HCT116 (cell line): Measurements from ENCODE around the gene FA2H. TPM values are rescaled to one million over a fixed set of nuclear protein-coding genes. Genes with fewer than 3 reads are reported as not detected.

Source experiments
- ATAC-seq: fragments of 200-7000 bp; cut with Tn5 transposase; 2 replicates; pipeline ENCODE4 v1.9.1; 2020; ENCODE audit warnings: mild to moderate bottlenecking, moderate library complexity
- BruUV-seq: library from RNA; stranded (reverse); fragments of 400-500 nt; replicated peaks from 2 replicates; lab custom pipeline; 2021; lab: Mats Ljungman, UMichigan
- CTCF ChIA-PET: fragments of 300-600 bp; sonication (Branson Sonifier 250); formaldehyde crosslinking; loops from one replicate; lab custom pipeline; 2021; ENCODE audit warnings: antibody characterized with exemption; lab: Charles Lee
- POLR2A ChIA-PET: fragments of 300-600, 350-600 bp; sonication (Branson Sonifier 250); formaldehyde crosslinking; loops from one replicate; lab custom pipeline; 2021; ENCODE audit warnings: antibody characterized with exemption; lab: Charles Lee
- RAD21 ChIA-PET, 2 experiments: fragments of 300-600 bp; sonication (Branson Sonifier 250); formaldehyde crosslinking; loops; one replicate each; lab custom pipeline; 2023; ENCODE audit warnings: low total read pairs in 2 of 2; ENCODE audit not compliant: uncharacterized antibody in 2 of 2, unreplicated experiment in 2 of 2, low non-redundant PET in 1 of 2; lab: Charles Lee
- DNase-seq: peaks from one replicate; pipeline ENCODE4 v3.0.0-alpha.2; 2010; ENCODE audit warnings: low read depth, low spot score
- H2AFZ ChIP-seq: fragments of 200-600 bp; shearing (Covaris generic), sonication (generic); 2 replicates; pipeline ENCODE4 v1.6.1; 2017; ENCODE audit warnings: low read depth, mixed run types, mixed read lengths, antibody characterized with exemption, low read length; ENCODE audit not compliant: poor library complexity, severe bottlenecking
- H3K27ac ChIP-seq: 2 replicates; pipeline ENCODE4 v1.5.1; 2012; ENCODE audit warnings: low read depth, low read length
- H3K27me3 ChIP-seq: fragments of 200-600 bp; sonication (generic); 2 replicates; pipeline ENCODE4 v1.6.1; 2016; ENCODE audit warnings: mixed run types, low read length, mixed read lengths; ENCODE audit not compliant: insufficient read depth
- H3K36me3 ChIP-seq, 2 experiments: fragments of 200-500 bp in 1 of 2; fragments of 200-600 bp in 1 of 2; sonication (Bioruptor generic) in 1 of 2; sonication (generic) in 1 of 2; 2 replicates each; pipeline versions ENCODE4 v1.5.1 to v1.6.1; 2014 to 2016; ENCODE audit warnings: low read length in 2 of 2, inconsistent platforms in 1 of 2, mixed read lengths in 1 of 2, mixed run types in 1 of 2; ENCODE audit not compliant: insufficient read depth in 2 of 2, control insufficient read depth in 1 of 2
- H3K4me1 ChIP-seq, 2 experiments: fragments of 200-600 bp in 1 of 2; sonication (generic) in 1 of 2; 2 replicates each; pipeline versions ENCODE4 v1.5.1 to v1.6.1; 2012 to 2017; ENCODE audit warnings: low read length in 2 of 2, inconsistent platforms in 1 of 2, mild to moderate bottlenecking in 1 of 2, mixed read lengths in 1 of 2, mixed run types in 1 of 2, moderate library complexity in 1 of 2; ENCODE audit not compliant: insufficient read depth in 2 of 2, control insufficient read depth in 1 of 2
- H3K4me2 ChIP-seq: fragments of 200-600 bp; sonication (generic); 2 replicates; pipeline ENCODE4 v1.6.1; 2017; ENCODE audit warnings: mixed run types, low read length, mixed read lengths
- H3K4me3 ChIP-seq, 2 experiments: fragments of 200-600 bp in 1 of 2; sonication (generic) in 1 of 2; replicated peaks in 1 of 2; 2 replicates each; pipeline ENCODE4 v1.5.1; 2011 to 2016; ENCODE audit warnings: low read length in 2 of 2, control low read depth in 1 of 2, low read depth in 1 of 2, mild to moderate bottlenecking in 1 of 2, mixed read lengths in 1 of 2, mixed run types in 1 of 2
- H3K79me2 ChIP-seq: fragments of 200-600 bp; sonication (generic); 2 replicates; pipeline ENCODE4 v1.6.1; 2017; ENCODE audit warnings: mild to moderate bottlenecking, mixed run types, low read length, moderate library complexity, mixed read lengths; ENCODE audit not compliant: insufficient read depth
- H3K9ac ChIP-seq: fragments of 200-600 bp; sonication (generic); 2 replicates; pipeline ENCODE4 v1.6.1; 2016; ENCODE audit warnings: low read length, mixed read lengths
- H3K9me2 ChIP-seq: fragments of 200-600 bp; sonication (generic), shearing (Covaris generic); 2 replicates; pipeline ENCODE4 v1.6.1; 2017; ENCODE audit warnings: mixed run types, mild to moderate bottlenecking, moderate library complexity; ENCODE audit not compliant: insufficient read depth
- H3K9me3 ChIP-seq, 2 experiments: fragments of 200-500 bp in 1 of 2; fragments of 200-600 bp in 1 of 2; sonication (Bioruptor generic) in 1 of 2; sonication (generic) in 1 of 2; 2 replicates each; pipeline ENCODE4 v1.6.1; 2014 to 2017; ENCODE audit warnings: low read length in 2 of 2, mixed read lengths in 2 of 2, inconsistent platforms in 1 of 2, low read depth in 1 of 2, mild to moderate bottlenecking in 1 of 2, mixed run types in 1 of 2, moderate library complexity in 1 of 2; ENCODE audit not compliant: control insufficient read depth in 1 of 2, insufficient read depth in 1 of 2
- H4K20me1 ChIP-seq: fragments of 200-600 bp; sonication (generic), shearing (Covaris generic); 2 replicates; pipeline ENCODE4 v1.6.1; 2017; ENCODE audit warnings: mixed run types, mild to moderate bottlenecking, moderate library complexity; ENCODE audit not compliant: insufficient read depth
- CTCF ChIP-seq, 3 experiments: fragments of 200-600 bp in 1 of 3; sonication (generic) in 1 of 3; IDR thresholded peaks in 2 of 3; conservative IDR thresholded peaks in 1 of 3; 2 replicates each; pipeline ENCODE4 v1.5.1; 2012 to 2017; ENCODE audit warnings: low read depth in 2 of 3, low read length in 2 of 3, antibody characterized with exemption in 1 of 3, borderline replicate concordance in 1 of 3, control low read depth in 1 of 3, mild to moderate bottlenecking in 1 of 3, mixed read lengths in 1 of 3, mixed run types in 1 of 3, moderate library complexity in 1 of 3; ENCODE audit not compliant: insufficient read depth in 1 of 3
- EGR1 ChIP-seq: IDR thresholded peaks from 2 replicates; pipeline ENCODE4 v1.6.1; 2012; ENCODE audit warnings: low read depth
- ELF1 ChIP-seq: IDR thresholded peaks from 2 replicates; pipeline ENCODE4 v1.6.1; 2012; ENCODE audit warnings: low read depth, borderline replicate concordance
- EZH2 ChIP-seq: fragments of 200-600 bp; sonication (generic); IDR thresholded peaks from 2 replicates; pipeline ENCODE4 v1.6.1; 2017; ENCODE audit warnings: antibody characterized with exemption, mixed run types
- EZH2phosphoT487 ChIP-seq: fragments of 200-600 bp; IDR thresholded peaks from 2 replicates; pipeline ENCODE4 v1.6.1; 2018; ENCODE audit warnings: antibody characterized with exemption, borderline replicate concordance
- MAX ChIP-seq: IDR thresholded peaks from 2 replicates; pipeline ENCODE4 v1.6.1; 2012
- POLR2A ChIP-seq: IDR thresholded peaks from 2 replicates; pipeline ENCODE4 v1.7.0; 2011; ENCODE audit warnings: borderline replicate concordance; ENCODE audit not compliant: insufficient read depth, insufficient read length; ENCODE audit errors: extremely low read depth
- POLR2AphosphoS5 ChIP-seq: IDR thresholded peaks from 2 replicates; pipeline ENCODE4 v1.6.1; 2011; ENCODE audit warnings: mild to moderate bottlenecking, low read depth, low read length, moderate library complexity
- RAD21 ChIP-seq: IDR thresholded peaks from 2 replicates; pipeline ENCODE4 v1.6.1; 2012; ENCODE audit warnings: low read depth, mild to moderate bottlenecking
- SIN3A ChIP-seq: IDR thresholded peaks from 2 replicates; pipeline ENCODE4 v1.6.1; 2012; ENCODE audit warnings: low read depth
- SP1 ChIP-seq: IDR thresholded peaks from 2 replicates; pipeline ENCODE4 v1.6.1; 2012; ENCODE audit warnings: low read depth
- SRF ChIP-seq: IDR thresholded peaks from 2 replicates; pipeline ENCODE4 v1.6.1; 2012; ENCODE audit warnings: low read depth
- YY1 ChIP-seq: IDR thresholded peaks from 2 replicates; pipeline ENCODE4 v1.6.1; 2011; ENCODE audit warnings: low read length, low read depth, moderate library complexity, mild to moderate bottlenecking; ENCODE audit not compliant: insufficient replicate concordance; ENCODE audit errors: extremely low read depth
- ZBTB33 ChIP-seq: IDR thresholded peaks from 2 replicates; pipeline ENCODE4 v1.6.1; 2011; ENCODE audit warnings: mild to moderate bottlenecking, low read length, moderate library complexity; ENCODE audit not compliant: insufficient replicate concordance; ENCODE audit errors: extremely low read depth
- intact Hi-C: fragments of 100-400 bp; cut with micrococcal nuclease; formaldehyde crosslinking; loops from 2 replicates; pipeline ENCODE4 v1.10.0; 2022
- total RNA-seq: library from RNA; stranded (reverse); gene quantifications from one replicate; pipeline ENCODE4 v1.2.1, GENCODE V29; 2021; ENCODE audit not compliant: unreplicated experiment

Gene FA2H
- total RNA-seq, 1 experiment from 2014 or later = 11.1 TPM

- Histone ChIP-seq H3K4me2 (no peak overlapping the region), H3K27me3 (no peaks in the 10 kb centered on the region), H3K79me2 (no peaks in the 10 kb centered on the region), H3K4me3 (no peak overlapping the region), H2AFZ (no peak overlapping the region), H3K4me1 (no peaks in the 10 kb centered on the region), H3K36me3 (no peaks in the 10 kb centered on the region), H3K27ac (no peak overlapping the region), H3K9ac (no peak overlapping the region), H3K9me3 (no peaks in the 10 kb centered on the region), H3K9me2 (no peaks in the 10 kb centered on the region), H4K20me1 (no peaks in the 10 kb centered on the region)
- DNase-seq (no peak), ATAC-seq (peak; percentile 81)
- CTCF ChIA-PET = interaction anchor here (0.5 to 1.5 kb wide), 4 partner anchors 16 to 144 kb away, joined by 3 to 6 read pairs (median 4); partner anchors contain the start of gene FA2H
- TF ChIP-seq POLR2A = no peak
- TF ChIP-seq YY1 = no peak
- no peak for TF ChIP-seq EGR1
- no peak for TF ChIP-seq ELF1
- no peak for TF ChIP-seq EZH2phosphoT487
- no peak for TF ChIP-seq MAX
- TF ChIP-seq ZBTB33 = no peak
- peak; percentile 20; the same call in 1 of the 2 replicates for TF ChIP-seq RAD21
- TF ChIP-seq SRF = no peak
- peak; percentile 34 to 45 (median 38); a peak in 5 of 6 replicates for TF ChIP-seq CTCF (IDR thresholded peaks at IDR 0.05 in 2 of 3, conservative IDR thresholded peaks at IDR 0.05 in 1 of 3; ENCODE audit: borderline replicate concordance in 1 of 3, insufficient read depth in 1 of 3, low read depth in 2 of 3, low read length in 2 of 3)
- TF ChIP-seq POLR2AphosphoS5 = no peak
- no peak for TF ChIP-seq SP1
- no peak for TF ChIP-seq EZH2
- TF ChIP-seq SIN3A = no peak
- intact Hi-C loops = no loop called here
- no TSS peak for BruUV-seq
- POLR2A ChIA-PET = no interaction called here
- RAD21 ChIA-PET = no interaction called here
These were observed 55.6 kb downstream of the FA2H start for GRCh38 chr16:74718741-74719610.
